Measurements from ENCODE around the gene ACAP3.

ACAP3 gene

DNA sequence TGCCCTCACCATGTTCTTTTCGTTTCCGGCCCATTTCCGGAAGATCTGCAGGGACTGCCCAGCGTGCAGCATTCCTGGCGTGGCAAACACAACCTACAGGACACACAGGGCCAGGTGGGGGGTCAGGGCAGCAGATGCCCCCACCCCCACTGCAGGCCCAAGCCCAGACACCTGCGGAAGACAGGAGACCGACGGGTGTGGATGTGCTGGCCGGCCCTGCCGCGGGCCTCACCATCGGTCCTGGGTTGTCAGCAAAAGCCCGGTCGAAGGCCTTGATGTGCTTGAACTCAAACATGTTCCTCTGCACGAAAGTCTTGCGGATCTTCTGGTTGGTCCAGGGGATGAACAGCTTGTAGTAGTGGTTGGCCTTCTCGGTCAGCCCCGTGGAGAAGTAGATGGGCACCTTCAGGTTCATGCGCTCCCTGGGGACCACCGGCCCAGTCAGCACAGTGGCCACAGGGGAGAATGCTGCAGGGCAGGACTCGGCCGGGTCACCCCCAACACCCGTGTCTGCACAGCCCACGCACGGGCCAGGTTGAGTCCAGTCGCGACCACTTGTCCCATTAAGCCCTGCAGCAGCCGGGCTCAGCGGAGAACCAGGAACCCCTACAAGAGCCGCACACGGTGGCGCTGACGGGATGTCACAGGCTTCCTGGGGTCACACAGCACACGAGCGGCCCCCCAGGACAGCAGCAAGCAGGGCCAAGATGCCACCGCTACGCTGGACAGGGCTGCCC, 5.9 kb upstream of the ACAP3 start:
- DNase-seq: no peak

GRCh38 chr1:1312450-1313314, 5.0 kb upstream of the ACAP3 start:
- DNase-seq: no peak

DNA sequence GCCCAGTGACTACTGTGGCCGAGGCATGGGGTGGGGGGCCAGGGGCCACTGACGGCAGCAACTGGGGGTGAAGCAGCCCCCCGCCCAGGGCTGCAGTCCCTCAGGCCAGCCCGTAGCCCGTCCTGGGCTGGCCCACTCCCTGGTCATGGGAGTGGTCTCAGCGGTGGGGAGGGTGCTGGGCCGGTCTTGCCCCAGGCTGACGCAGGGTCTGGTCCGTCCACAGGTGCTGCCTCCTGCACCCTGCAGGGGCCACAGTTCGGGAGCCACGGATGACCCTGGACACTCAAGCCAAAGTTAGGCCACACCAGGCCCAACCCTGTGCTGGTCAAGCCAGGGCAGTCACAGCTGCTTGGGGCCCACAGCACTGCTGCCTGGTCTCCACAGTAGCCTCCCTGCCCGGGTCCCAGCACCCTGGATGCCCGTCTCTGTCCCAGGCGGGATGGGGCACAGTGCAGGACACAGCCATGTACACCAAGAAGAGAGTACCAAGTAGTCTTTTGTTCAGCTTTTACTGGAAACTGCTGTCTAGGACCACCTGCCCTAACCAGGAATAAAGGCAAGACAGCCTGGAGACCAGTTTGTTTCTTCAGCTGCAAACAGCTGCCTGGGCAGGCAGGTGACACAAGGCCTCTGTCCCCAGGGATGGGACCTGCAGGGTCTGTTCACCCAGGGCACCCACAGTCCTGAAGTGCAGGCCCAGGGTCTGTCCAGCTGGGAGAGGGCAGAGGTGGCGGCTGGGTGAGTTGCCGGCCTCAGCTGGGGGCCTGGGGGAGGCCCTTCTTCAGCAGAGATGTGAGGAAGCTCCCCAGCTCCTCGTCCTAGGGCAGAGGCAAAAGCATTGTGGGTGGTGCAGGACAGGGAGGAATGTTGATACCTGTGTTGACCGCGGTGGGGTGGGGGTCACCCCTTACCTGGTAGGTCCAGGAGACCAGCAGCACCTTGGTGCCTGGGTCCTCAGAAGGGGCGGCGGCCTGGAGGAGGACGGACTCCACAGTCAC, 3.7 kb upstream of the ACAP3 start:
- no peak for DNase-seq

GRCh38 chr1:1310476-1311053, 2.8 kb upstream of the ACAP3 start:
- no peak for DNase-seq

DNA sequence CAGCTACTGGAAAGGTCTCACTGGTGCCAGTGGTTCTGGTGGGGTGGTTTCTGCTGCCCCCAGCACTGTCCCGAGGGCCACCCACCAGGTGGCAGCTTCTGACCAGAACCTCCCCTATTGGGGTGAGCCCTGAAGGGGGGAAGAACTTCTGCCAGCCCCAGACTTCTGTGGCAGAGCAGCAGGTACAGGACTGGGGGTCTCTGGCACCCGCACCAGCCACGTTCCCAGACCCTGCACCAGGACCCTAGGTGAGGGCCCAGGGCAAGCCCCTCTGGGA, 2.3 kb upstream of the ACAP3 start:
- no peak for DNase-seq

GRCh38 chr1:1309251-1310108, 1.8 kb upstream of the ACAP3 start:
- no peak for DNase-seq

GRCh38 chr1:1308756-1309250, 1.1 kb upstream of the ACAP3 start:
- DNase-seq: no peak

GRCh38 chr1:1307261-1307922, 338 bp downstream of the ACAP3 start:
- DNase-seq: no peak

- no peak for DNase-seq
These were observed 969 bp downstream of the ACAP3 start for GRCh38 chr1:1306661-1307260.

DNA sequence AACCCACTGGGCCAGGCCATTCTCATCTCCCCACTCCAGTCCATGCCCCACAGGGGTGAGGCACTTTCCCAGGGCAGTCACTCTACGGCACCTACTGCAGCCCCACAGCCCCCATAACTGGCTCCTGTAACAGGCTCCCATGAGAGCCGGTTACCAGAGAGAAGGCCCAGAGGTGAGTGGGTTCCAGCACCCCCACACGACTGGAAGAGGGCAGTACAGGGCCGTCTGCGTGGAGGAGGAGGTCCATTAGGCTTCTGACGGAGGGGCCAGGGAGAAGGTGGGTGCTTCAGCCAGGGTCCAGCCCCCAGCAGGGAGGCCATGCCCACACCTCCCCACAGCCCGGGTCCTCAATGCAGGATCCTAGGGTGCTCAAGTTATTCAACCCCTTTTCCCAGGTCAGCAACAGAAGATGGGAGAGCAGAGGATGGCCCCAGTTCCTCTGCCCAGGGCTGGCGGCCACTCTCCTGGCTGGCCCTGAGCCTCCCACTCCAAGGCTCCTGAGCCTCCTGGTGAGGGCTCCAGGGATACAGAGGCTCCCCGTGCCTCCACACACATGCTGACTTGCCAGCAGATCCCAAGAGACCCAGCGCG, 1.6 kb downstream of the ACAP3 start:
- no peak for DNase-seq

DNA sequence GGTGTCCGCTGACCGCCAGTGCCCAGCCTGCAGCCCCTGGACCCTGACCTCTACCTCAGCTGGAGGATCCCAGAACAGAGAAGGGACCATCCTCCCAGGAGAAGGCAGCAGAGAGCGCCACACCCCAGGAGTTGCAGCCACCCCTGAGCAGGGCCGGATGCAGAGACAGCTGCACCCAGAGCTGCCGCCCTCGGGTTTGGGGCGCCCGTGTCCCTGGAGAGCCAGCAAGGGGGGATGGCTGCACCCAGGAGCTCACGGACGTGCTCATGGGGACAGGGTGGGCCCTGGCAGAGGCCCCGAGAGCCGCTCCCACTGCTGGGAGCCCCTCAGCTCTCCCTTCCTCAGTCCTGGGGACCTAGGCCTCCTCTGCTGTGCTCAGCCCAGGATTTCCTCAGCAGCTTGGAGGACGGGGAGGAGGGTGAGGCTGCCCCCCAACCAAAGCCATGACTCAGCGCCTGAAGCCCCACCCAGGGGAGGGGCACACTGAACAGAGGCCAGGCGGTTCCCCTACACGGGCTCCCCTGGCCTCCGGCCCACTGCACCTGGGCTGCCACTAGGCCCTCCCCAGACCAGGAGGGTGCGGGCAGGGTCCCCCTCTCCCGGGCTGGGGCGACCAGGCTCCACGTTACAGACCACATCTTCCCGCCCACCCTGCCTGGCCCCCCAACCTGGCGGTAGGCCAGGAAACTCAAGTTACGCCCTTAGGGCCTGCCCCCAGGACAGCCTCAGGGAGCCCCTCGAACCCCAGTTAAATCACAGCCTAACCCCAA, 2.2 kb downstream of the ACAP3 start:
- DNase-seq: peak; percentile 44

GRCh38 chr1:1304331-1305299, 3.1 kb downstream of the ACAP3 start:
- DNase-seq: peak; percentile 76

- no peak for DNase-seq
These were observed 4.0 kb downstream of the ACAP3 start for GRCh38 chr1:1303736-1304135.

DNA sequence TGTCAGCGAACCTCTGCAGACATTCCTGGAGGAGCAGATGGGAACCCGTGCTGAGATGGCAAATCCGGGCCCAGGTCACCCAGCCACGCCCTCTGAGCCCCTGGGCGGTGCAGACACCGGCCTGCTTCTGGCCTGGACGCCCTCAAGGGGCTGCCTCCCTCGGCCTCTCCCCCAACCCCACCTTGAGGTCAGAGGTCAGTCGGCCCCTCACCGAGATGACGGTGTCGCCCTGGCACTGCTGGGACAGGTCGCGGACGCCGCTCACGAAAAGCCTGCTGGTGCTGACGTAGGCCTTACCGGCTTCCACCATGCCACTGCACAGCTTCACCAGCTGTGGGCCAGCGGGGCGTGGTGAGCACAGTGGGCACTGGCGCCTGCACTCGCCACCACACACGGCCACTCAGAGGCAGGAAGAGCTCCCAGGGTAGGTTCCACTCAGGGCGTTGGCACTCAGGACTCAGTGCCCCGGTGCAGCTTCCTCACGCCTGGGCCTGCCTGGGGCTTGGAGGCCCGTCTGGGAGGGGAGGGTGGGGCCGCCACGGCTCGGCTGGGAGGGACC, 4.7 kb downstream of the ACAP3 start:
- no peak for DNase-seq

DNA sequence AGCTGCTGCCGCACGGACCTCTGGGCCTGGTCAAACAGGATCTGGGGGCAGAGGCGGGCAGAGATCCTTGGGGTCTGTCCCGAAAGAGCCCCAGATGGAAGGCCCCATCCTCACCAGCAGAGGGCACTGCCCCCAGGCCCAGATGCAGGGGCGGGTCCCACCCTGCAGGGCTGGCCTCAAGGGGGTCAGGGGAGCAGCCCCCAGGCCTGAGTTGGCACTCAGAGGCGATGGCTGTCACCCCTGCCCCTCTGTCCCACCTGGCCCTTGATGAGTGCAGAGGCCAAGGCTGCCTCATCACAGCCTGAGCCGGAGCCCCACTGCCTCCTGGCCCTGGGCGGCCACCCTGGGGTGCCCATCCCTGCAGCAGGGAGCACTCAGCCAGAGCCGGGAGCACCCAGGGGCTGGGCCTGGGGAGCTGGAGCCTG, 5.7 kb downstream of the ACAP3 start:
- DNase-seq: no peak

DNA sequence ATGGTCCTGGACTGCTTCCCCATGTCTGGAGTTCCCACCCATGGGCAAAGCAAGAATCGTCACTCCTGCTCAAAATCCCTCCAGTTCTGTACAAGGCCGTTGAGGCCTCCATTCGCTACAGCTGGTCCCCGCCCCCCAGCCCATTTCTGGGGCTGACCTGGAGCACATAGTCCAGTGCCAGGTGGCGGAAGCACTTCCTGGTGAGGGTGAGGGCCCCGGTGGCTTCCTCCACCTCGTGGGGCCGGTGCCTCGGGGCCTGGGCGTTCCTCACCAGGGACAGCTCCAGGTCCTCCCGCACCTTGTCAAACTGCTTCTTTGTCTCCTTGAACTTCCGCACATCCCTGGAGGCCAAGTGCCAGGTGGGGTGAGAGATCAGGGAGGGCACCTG, 7.4 kb downstream of the ACAP3 start:
- DNase-seq: no peak

DNA sequence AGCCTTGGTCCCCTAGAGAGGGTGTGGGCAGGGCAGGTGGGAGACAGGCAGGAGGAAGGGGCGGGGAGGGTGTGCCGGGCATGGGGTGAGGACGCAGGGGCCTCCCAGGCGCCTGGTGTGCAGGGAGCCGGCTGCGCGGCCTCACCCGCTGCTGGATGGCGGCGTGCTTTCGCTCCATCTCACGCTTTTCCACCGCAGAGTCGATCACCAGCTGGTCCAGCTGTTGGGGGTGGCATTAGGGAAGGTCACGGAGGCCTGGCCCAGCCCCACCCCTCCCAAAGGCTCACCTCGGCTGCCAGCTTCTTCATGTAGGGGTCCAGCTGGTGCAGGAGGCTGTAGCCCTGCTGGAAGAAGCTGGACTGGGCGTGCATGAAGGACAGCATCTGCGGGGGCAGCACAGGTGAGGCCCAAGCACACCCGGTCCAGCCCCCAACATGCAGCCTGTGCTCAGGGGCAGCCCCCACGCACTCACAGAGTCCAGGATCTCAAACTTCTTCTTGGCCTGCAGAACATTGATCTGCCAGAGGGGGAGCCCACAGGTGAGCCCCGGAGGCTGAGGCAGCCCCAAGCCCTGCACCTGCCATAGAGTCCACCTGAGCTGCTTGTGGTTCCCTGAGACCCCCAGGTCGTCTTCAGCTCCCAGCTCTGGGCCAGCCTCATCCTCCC, 7.9 kb downstream of the ACAP3 start:
- no peak for DNase-seq

Measured in COR-L47 (cell line).